Activated CD4-positive, CD25-positive, alpha-beta regulatory T cell treated with anti-CD3 and anti-CD28 coated beads, Interleukin-2, amount 50 U/mL, for 72 hours (primary cell): Measurements from ENCODE around the gene ADPRM.
"Not testable (repeated sequence)": the region's sequence is repeated elsewhere in the genome, so short reads cannot be mapped to it uniquely, and the experiment has no call there.

Source experiments
- DNase-seq: peaks from one replicate; pipeline ENCODE4 v3.0.0; 2021

The ADPRM gene, protein sequence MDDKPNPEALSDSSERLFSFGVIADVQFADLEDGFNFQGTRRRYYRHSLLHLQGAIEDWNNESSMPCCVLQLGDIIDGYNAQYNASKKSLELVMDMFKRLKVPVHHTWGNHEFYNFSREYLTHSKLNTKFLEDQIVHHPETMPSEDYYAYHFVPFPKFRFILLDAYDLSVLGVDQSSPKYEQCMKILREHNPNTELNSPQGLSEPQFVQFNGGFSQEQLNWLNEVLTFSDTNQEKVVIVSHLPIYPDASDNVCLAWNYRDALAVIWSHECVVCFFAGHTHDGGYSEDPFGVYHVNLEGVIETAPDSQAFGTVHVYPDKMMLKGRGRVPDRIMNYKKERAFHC

DNA sequence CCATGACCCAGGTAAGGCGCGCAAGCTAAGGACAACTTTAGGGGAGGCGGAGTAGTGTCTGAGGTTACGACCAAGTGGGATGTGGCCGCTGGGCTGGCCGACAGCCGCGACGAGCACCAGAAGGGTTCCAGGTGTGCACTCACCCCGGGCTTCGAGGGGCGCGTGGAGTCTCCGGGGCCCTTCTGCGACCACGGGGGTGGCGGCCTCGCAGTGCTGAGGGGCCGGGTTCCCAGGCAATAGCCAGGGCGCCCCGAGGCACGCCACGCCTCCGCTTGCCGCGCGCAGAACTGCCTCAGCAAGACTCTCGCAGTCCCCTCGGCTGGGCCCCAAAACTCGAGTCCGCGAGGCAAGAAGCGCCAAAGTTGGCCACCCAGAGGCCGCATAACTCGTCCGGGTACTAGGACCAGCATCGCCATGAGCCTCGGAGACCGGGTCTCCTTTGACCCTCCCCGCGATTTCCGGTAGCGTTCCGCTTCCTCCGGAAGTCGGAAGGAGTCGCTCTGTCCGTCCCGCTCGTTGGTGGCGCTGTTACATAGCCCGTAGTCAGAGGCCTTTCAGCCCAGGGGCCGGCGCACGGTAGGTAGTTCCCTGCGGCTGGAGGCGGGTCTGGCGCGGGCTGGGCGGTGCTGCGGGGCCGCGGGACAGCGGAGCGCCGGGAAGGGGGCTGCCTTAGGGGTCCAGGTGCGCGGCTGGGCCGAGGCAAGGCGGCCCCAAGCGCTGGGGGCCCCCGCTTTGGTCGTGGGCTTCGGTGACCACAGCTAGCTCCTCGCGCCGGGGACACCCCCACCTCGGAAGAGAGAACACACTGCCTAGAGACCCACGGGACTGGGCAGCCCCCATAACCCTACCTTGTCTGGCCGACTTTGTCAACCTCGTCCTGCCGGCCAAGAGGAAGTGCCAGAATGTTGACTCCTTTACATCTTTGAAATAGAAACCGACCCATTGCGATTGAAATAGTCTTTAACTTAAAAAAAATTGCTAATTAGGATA lies at the start of gene ADPRM, which contains the start of gene SCO1:
TSS of gene ADPRM (plus strand) at position 503 of the 990 bp plus-strand sequence. CDS start 7,333 bp downstream, outside the sequence.
TSS of gene SCO1 (minus strand) at position 442 of the 990 bp plus-strand sequence. CDS start at position 416, 26 bp downstream.
- DNase-seq = peak; percentile 89

DNA sequence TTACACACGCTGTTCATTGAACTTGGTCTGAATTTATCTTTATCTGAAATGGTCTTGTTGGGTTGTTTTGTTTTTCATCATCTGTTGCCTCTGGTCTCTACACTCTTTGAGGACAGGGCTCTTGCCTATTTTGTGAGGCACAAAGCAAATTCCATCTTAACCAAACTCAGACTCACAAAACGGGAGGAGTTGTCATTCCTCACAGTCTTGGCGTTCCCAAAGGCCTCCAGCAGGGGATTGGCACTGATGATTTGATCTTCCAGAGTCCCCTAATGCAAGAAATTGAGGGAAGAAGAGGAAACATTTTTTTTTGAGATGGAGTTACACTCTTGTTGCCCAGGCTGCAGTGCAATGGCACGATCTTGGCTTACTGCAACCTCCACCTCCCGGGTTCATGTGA lies 49.0 kb upstream of the ADPRM start:
- no peak for DNase-seq

DNA sequence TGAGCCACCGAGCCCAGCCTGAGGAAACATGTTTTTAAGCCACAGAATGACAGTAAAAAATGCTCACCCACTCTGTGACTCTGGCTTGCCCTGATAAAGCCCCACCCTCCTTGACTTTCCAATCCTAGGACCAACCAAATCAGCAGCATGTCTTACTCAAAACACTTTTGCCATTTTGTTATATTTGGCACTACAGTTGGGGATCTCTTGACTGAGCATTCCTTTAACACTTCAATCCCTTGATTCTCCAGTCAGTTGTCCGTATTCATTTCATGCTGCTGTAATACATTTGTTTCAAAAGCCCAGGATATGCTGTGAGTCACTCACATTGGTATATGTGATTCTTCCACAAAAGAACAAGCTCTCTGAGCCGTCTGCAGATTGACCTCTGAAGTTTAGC lies 48.4 kb upstream of the ADPRM start:
- DNase-seq = no peak

DNA sequence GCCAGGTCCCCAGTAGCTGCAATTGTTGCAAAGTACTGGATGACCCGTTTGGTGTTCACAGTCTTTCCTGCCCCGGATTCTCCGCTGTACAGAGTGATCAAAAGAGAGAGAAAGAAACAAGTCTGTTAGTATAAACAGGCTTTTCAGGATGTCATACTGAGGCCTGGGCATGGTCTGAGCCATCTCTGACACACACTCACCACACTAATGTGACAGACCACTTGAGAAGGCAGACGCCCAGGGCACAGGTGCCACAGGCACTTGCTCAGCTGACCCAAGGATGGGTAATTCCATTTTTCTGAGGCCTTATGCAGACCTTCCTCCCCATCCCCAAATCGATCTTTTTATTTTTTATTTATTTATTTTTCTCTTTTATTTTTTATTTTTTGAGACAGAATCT lies 47.8 kb upstream of the ADPRM start:
- no peak for DNase-seq

DNA sequence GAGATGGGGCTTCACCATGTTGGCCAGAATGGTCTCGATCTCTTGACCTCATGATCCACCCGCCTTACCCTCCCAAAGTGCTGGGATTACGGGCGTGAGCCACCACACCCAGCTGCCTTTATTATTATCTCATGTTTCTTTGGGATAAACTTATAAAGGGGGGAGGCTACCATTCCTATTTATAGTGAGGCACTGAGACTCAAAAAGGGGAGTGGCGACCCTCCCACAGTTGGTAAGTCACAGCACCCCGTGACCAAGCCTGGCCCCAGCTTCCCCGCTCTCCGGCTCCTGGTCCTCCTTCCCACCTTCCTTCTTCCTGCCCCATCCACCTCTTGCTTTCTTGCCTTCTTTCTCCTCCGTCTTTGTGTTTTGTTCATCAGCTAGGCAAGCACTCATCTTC lies 45.5 kb upstream of the ADPRM start:
- no peak for DNase-seq

DNA sequence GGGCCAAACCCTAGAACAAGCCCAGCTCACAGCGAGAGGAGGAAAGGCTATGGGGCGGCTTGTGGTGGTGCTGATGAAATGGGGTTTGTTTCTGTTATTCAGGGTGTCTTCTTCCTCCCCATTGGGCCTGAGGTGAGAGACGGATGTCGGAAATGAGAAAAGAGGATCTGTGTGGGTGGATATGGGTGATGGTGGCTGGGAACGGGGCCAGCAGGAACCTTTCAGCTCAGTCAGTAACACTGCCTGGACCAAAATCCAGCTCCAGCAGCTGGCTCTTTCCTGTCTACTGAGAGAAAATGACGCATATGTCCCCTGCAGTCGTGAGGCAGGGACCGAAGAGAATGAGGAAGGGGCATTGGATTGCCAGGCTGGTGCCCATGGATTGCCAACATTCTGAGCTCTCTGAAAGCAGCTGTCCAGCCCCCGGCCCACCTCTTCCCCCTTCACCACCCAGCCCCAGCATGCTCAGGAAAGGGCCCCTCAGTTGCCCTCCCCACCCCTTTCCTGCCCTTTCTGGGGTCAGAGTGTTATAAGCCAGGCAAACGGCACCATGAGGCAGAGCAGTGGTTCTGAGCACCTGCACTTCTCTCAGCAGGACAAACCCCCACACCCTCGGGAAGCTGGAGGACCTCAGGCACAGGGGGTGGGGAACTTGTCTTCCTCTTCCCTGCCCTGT lies 44.3 kb upstream of the ADPRM start:
- no peak for DNase-seq

DNA sequence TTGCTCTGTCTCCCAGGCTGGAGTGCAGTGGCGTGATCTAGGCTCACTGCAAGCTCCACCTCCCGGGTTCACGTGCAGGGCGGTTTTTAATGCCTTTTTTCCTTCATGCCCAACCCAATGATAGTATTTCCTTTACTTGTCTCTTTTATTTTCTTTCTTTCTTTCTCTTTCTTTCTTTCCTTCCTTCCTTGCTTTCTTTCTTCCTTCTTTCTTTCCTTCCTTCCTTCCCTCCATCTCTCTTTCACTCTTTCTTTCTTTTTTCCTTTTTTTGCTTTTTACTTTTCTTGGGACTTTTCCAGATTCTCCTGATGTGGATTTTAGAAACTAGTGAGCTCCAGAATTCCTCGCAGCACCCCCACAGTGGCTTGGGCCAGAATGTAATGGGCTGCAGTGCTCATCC lies 43.4 kb upstream of the ADPRM start:
- no peak for DNase-seq

DNA sequence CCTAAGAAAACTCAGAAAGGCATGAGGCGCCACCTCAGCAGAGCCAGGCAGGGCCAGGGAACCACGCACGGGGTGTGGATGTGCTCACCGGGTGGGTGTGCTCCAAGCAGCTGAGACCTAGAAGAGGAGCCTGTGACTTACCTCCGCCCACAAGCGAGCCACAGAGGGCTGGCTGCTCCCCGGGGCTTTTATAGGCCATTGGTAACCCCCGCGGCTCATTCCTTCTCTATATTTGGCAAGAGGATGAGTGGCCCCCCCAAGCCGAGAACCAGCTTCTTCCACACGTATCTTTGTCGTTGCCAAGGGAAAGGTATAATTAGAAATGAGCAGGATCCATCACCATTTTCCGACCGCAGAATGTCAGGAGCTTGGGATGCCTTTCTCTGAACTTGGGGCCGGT lies 40.2 kb upstream of the ADPRM start, which contains the start of gene MYH3:
TSS of gene MYH3 (minus strand) at position 162 of the 400 bp plus-strand sequence. CDS start 2,245 bp downstream, outside the sequence.
- no peak for DNase-seq

DNA sequence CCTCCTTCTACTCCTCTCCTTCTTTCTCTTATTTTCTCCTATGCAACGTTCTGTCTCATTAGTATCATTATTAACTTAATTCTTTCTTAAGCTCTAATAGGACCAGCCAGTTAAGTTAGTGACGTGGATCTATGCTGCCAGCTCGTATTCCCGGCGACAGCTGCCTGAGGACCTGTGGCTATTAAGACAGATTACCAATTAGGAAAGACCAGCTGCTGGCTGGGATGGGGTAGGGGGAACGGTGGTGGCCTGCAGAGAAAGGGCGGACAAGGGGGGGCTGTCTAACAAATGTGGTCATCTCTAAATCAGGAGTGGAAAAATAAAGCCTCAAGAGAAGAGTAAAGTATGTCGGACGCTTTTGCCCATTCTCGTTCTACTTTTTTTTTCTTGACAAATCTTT lies 39.5 kb upstream of the ADPRM start:
- DNase-seq = no peak

DNA sequence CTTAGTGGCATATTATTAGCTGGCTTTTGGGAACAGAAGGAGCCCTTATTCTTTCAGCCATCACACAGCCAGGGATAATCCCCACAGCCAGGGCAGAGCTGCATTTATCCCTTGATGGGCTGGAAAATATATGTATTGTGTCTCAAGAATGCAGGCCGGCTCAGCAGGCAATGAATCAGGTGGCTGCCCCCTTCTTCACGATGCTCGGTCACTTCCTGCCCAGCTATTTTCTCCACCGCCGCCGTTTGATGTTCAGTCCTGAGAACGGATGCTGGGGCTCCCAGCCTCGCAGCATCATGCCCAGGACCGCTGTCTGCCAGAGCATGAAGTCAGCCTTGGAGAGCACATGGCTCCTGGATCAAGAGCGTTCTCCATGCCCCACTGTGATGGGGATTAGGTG lies 36.0 kb upstream of the ADPRM start:
- DNase-seq = no peak

DNA sequence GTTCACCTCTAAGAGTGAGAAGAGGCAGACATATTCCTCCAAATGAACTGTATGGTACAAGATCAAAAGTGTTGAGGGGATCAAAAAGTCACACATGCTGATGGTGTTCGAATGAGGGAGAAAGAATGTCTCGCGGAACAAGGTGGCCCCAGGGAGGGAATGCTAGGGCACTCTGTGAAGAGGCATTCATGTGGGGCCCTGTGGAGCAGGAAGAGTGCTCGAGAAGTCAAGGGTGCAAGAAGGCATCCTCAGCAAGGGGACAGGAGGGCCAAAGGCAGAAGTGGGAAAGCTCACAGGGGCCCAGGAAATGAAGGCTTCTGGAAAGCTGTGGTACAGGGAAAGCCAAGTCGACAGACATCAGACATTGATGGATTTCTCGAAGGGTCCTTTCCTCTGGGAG lies 34.2 kb upstream of the ADPRM start:
- DNase-seq = no peak

DNA sequence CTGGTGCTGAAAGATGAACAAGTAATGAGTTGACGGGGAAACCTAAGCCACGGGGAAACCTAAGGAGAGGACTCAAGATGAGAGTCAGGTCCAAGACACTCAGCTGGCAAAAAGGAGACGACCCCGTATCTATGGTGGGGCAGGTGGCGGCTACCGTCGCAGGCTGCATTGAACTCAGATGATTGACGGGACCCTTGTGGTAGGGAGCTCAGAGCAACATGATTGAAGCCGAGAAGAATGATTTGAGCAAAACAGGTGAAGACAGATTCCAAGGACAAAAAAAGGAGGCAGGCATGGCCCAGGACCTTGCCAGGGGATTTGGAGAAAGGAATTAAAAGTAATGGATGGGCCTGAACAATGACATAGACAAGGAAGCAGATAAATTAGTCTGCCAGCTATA lies 32.8 kb upstream of the ADPRM start:
- no peak for DNase-seq

DNA sequence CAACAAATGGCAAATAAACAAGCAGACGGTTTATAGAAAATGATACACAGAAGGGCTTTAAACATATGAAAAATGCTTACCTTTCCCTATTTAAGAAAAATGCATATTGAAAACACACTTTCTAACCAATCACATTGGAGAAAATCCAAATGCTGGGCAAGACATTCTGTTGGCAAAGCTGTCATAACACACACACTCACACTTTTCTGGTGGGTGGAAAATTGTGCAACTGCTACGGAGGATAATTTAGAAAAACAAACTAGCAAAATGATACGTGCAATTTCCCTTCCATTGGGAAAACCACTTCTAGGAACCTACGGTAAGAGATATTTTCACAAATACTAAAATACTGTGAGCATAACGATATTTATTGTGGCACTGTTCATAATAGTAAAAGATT lies 30.5 kb upstream of the ADPRM start:
- no peak for DNase-seq

DNA sequence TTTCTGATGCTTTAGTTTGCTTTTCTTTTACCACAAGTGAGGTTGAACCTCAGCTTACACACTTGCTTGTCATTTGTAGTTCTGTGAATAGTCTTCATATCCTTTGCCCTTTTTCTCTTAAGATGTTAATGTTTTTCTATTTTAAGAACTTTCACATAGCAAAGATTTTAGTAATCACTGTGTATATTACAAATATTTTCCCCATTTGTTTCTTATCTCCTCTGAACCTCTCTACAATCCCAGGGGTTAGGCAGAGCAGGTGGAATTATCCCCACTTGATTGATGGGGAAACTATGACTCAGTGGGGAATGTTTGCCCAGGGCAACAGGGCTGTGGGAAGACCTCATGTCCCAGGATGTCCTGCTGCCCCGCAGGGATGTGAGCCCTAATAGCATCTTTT lies 28.6 kb upstream of the ADPRM start:
- no peak for DNase-seq

DNA sequence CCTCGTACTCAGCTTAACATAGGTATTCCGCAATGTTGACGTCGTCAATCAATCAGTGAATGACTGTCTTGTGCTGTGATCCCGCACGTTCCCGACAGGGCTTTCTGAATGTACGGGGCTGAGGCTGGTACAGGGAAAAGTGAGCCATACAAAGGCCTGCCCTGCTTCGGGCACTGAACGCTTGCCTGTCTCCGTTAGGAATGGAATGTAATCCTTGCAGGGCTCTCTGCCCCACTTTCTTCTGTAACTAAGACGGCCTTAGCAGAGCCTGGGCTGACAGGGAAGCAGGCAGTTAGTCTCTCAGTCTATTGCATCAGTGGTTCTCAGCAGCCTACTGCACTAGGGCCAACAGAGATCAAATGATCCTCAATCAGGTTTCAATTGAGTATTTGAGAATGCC lies 24.1 kb upstream of the ADPRM start:
- DNase-seq = no peak

DNA sequence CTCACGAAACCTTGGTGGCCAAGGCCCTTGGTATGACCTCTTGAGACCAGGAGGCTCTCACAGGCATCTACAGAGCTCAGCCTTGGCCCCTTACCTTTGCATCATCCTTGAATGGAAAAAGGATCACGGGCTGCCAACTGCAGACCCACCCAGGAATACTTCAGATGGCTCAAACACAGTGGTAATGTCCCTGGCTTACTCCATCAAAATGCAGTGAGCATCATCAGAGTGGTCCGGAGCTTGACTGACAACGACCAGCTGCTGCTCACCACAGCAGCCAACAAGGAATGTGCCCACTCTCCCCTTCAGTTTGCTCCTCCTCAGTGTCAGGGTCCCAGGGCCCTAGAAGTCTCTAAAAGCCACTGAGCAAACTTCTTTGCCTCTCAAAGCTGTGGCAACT lies 22.7 kb upstream of the ADPRM start:
- no peak for DNase-seq

DNA sequence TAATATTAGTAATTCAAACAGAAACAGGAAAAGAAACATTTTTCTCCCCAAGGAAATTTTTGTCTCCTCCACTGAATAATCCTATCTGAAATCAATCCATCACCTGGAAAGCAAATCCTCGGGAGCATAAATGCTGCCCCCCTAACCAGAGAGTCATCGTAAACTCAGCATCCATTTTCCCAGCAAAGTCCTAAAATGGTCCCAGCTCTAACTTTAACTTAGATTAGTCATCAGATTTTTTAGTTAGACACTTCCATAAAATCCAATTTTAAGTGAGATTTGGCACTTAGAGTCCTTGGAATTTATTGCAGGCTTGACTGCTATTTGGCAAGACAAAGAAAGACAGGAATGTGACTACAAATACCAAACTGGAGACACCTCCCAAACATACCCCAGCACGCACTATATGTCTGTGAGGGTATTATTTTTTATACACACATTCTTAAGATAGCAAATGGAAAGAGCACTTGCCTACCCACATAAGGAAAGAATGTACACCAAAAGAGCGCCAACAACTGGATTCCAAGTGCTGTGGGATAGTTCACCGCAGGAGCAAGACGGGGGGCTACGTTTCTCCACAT lies 15.4 kb upstream of the ADPRM start:
- no peak for DNase-seq

DNA sequence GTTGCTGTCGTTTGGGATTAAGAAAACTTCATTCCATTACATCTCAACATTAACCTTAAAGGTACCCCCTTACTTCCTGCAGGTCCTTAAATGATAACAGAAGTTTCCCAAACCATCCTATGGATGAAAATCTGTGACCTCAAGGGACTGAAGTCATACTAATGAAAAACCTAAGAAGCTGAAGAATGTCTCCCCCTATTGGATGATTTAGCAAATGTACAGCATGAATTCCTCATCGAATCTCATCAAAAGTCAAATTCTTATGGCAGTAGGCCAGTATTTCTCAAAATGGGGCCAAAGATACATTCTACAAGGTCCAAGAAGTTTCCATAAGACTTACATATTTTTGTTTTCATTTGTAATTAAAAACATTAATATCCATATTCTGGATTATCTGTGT lies 13.5 kb upstream of the ADPRM start:
- DNase-seq = no peak

DNA sequence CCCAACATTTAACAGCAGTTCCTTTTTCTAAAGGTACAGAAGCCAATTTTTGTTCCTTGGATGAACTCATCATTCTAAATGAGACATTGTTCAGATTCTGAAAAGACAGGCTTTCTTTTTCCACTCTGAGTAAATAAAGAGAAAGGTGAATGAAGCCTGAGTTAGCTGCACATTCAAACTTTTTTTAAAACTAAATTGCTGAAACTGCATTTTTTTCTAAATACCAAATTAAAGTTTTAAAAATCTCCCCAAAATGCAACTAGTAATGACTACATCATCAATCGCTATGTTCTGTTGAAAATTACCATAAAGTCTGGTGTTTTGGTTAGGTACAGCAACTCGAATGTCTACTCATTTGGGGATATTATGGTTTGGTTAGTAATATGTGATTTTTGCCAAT lies 9.9 kb upstream of the ADPRM start:
- DNase-seq = no peak

DNA sequence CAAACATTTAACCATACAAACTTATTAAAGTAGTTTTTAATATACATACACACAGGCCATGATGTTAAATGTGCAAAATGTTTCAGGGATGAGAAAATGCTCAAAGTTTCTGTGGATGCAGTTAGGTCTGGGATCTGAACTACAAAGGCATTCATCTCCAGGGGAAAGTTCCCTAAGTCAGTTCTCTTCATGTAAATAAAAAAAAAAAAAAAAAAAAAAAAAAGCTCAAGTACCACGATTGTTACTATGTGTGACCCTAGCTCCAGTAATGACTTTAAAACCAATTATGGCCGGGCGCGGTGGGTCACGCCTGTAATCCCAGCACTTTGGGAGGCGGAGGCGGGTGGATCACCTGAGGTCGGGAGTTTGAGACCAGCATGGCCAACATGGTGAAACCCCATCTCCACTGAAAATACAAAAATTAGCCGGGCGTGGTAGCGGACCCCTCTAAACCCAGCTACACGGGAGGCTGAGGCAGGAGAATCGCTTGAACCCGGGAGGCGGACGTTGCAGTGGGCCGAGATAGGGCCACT lies 1.5 kb upstream of the ADPRM start:
- DNase-seq = not testable (repeated sequence)

DNA sequence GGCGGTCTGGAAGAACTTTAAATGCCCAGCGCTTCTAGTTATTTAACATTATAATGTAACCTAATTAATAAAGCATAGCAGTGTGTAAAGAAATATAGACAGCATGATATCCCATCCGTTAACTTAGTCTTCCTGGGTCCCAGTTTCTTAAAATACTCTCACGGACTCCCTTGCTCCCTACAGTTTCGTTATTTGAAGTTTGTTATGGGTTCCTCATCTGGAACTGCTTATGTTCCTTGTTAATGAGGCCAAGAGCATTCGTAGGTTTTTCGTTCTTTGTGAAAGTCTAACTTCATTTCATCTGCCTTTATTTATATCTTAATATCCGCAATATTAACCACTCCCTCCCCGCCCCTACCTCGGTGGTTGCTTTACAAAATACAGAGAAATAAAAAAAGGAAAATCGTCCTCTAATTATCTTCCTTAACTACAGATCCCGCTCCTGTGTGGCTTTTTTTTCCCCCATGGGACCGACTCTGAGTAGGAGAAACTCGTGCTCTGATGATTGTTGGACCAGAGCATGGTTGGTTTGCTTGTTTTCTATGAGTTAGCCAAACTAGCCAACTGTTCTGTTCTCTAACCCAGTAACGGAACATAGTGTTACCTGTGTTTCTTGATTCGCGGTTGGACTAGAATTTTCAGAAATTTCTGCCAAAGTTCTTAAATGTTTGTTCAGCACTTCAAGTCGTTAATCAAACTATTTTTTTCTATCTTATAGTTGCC lies 863 bp downstream of the ADPRM start:
- DNase-seq = no peak

DNA sequence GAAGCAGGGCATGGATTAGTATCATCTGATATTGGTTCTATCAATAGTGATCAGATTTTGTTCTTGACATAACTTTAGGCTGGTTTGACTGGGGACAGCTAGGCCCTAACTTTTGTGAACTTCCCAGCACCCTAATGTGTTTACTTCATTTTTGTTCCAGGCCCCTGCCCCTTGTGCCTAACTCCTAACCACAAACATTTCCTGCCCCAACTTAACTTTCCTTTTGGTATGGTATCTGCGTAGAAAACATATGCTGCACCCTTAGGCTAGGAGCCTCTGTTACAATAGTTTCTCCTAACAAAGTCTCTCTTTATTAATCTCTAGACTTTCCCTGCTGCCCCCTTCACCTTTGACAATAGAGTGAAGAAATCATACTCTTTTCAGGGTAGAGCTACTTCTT lies 2.5 kb downstream of the ADPRM start:
- DNase-seq = no peak
